GM12878 (cell line): ENCODE results near the gene NOL12. TPM values are rescaled to one million over a fixed set of nuclear protein-coding genes. Genes with fewer than 3 reads are reported as not detected.

Experiments used
- ATF3 ChIP-seq: IDR thresholded peaks from 2 replicates; pipeline ENCODE4 v1.6.1; 2011; ENCODE audit warnings: low read depth, mild to moderate bottlenecking, low read length, moderate library complexity, borderline replicate concordance; ENCODE audit errors: extremely low read depth
- BACH1 ChIP-seq: fragments of 450-650 bp; IDR thresholded peaks from 2 replicates; pipeline ENCODE4 v1.6.1; 2017; ENCODE audit warnings: mild to moderate bottlenecking, borderline replicate concordance
- CREB1 ChIP-seq: IDR thresholded peaks from 2 replicates; pipeline ENCODE4 v1.6.1; 2012; ENCODE audit warnings: low read depth, mild to moderate bottlenecking, inconsistent platforms
- E2F4 ChIP-seq: IDR thresholded peaks from 2 replicates; pipeline ENCODE4 v1.6.1; 2012; ENCODE audit warnings: low read depth, low read length, improper control_type of control experiment
- FOS ChIP-seq: IDR thresholded peaks from 3 replicates; pipeline ENCODE4 v1.6.1; 2011; ENCODE audit warnings: borderline replicate concordance; ENCODE audit not compliant: insufficient read length; ENCODE audit errors: extremely low read depth
- HDAC6 ChIP-seq: fragments of 200-600 bp; sonication (generic); IDR thresholded peaks from one replicate; pipeline ENCODE4 v1.8.0; 2017; ENCODE audit warnings: antibody characterized with exemption; ENCODE audit not compliant: unreplicated experiment
- HDGF ChIP-seq: fragments of 450-650 bp; IDR thresholded peaks from 2 replicates; pipeline ENCODE4 v1.6.1; 2016; ENCODE audit warnings: antibody characterized with exemption
- IKZF1 ChIP-seq: fragments of 450-650 bp; conservative IDR thresholded peaks from 2 replicates; pipeline ENCODE4 v1.6.1; 2017; ENCODE audit warnings: antibody characterized with exemption, mild to moderate bottlenecking
- IRF3 ChIP-seq: fragments of 450-650 bp; IDR thresholded peaks from 2 replicates; pipeline ENCODE4 v1.6.1; 2014; ENCODE audit warnings: mild to moderate bottlenecking
- KLF5 ChIP-seq: fragments of 450-650 bp; IDR thresholded peaks from 2 replicates; pipeline ENCODE4 v1.6.1; 2014; ENCODE audit warnings: mild to moderate bottlenecking; ENCODE audit not compliant: partially characterized antibody
- MTA2 ChIP-seq: fragments of 450-650 bp; IDR thresholded peaks from 2 replicates; pipeline ENCODE4 v1.6.1; 2016; ENCODE audit warnings: low read depth, mild to moderate bottlenecking, moderate library complexity
- PBX3 ChIP-seq: IDR thresholded peaks from 2 replicates; pipeline ENCODE4 v1.6.1; 2011; ENCODE audit warnings: mild to moderate bottlenecking, low read depth, low read length, moderate library complexity; ENCODE audit not compliant: insufficient replicate concordance
- RB1 ChIP-seq: fragments of 450-650 bp; formaldehyde crosslinking; IDR thresholded peaks from 2 replicates; pipeline ENCODE4 v1.6.1; 2017; ENCODE audit warnings: mild to moderate bottlenecking, borderline replicate concordance
- REST ChIP-seq: IDR thresholded peaks from 2 replicates; pipeline ENCODE4 v1.6.1; 2012; ENCODE audit warnings: mild to moderate bottlenecking, low read depth, low read length
- RFX5 ChIP-seq: IDR thresholded peaks from 2 replicates; pipeline ENCODE4 v1.6.1; 2011; ENCODE audit warnings: low read depth, low read length, improper control_type of control experiment
- TAF1 ChIP-seq: IDR thresholded peaks from 2 replicates; pipeline ENCODE4 v1.6.1; 2011; ENCODE audit warnings: mild to moderate bottlenecking, low read depth, low read length, borderline replicate concordance
- ZNF687 ChIP-seq: fragments of 450-650 bp; IDR thresholded peaks from 2 replicates; pipeline ENCODE4 v1.6.1; 2017; ENCODE audit warnings: mild to moderate bottlenecking, moderate library complexity
- polyA plus RNA-seq, 11 experiments: library from polyadenylated mRNA; depleted of rRNA in 4 of 11; unstranded in 6 of 11; stranded (reverse) in 5 of 11; fragments of >200 nt; fragmentation: Nextera tagmentation in 4 of 11; fragmentation: Illumina TruSeq in 1 of 11; extraction: Ambion mirVana in 4 of 11; extraction: Trizol in 1 of 11; gene quantifications; 1 replicate in 1 of 11; 2 replicates in 10 of 11; pipeline versions ENCODE4 v1.2.1 to v1.2.3, GENCODE V29; 2011 to 2016; ENCODE audit warnings: inconsistent platforms in 2 of 11, missing spikeins in 2 of 11, low read depth in 1 of 11
- total RNA-seq, 4 experiments: library from RNA; depleted of rRNA in 3 of 4; stranded (reverse); fragments of >200 nt in 3 of 4; fragmentation: Illumina TruSeq in 1 of 4; extraction: Trizol in 1 of 4; gene quantifications; 2 replicates each; pipeline versions ENCODE4 v1.2.1 to v1.2.3, GENCODE V29; 2013 to 2021

The NOL12 gene
- total and polyA plus RNA-seq, 10 of the 15 experiments (the other 5 are each of a cell fraction or from before 2014, with no cell fraction given): 3.3 to 69.4 (median 41.1) TPM

- peak; percentile 90 for TF ChIP-seq HDGF
- no peak for TF ChIP-seq MTA2
- peak; percentile 61 for TF ChIP-seq IKZF1
- TF ChIP-seq ZNF687: peak; percentile 74
- peak; percentile 99 for TF ChIP-seq PBX3
- peak; percentile 98 for TF ChIP-seq RFX5
- TF ChIP-seq TAF1: peak; percentile 49; the same call in 1 of the 2 replicates
- peak; percentile 88 for TF ChIP-seq FOS
- peak; percentile 84 for TF ChIP-seq HDAC6
- no peak for TF ChIP-seq ATF3
- peak; percentile 94 for TF ChIP-seq IRF3
- peak; percentile 55 for TF ChIP-seq KLF5
- peak; percentile 97 for TF ChIP-seq CREB1
- peak; percentile 95; the same call in 1 of the 2 replicates for TF ChIP-seq RB1
- TF ChIP-seq E2F4: 0 out of 2 replicates have a peak, but pooled peaks have one; percentile 19
- peak; percentile 87 for TF ChIP-seq BACH1
- no peak for TF ChIP-seq REST
Observed at GRCh38 chr22:37658133-37659065, 27.7 kb upstream of the NOL12 start, which contains the start of gene PDXP (continued).
